Esophagus squamous epithelium (tissue), 5 donors: ENCODE results near the gene SARM1. TPM values are rescaled to one million over a fixed set of nuclear protein-coding genes. Genes with fewer than 3 reads are reported as not detected.

Source experiments
- DNase-seq: peaks from one replicate; lab custom pipeline; 2025; lab: John Stamatoyannopoulos, UW
- H3K27ac ChIP-seq, 4 donors: fragments of 200-600 bp; sonication (generic); one replicate each; pipeline ENCODE4 v1.5.1; 2016 to 2019; ENCODE audit warnings: mild to moderate bottlenecking in 1 of 4
- H3K27me3 ChIP-seq, 4 donors: fragments of 200-600 bp; sonication (generic); 1 replicate in 3 of 4; 2 replicates in 1 of 4; pipeline versions ENCODE4 v1.5.1 to v1.6.0; 2017 to 2021; ENCODE audit warnings: antibody characterized with exemption in 1 of 4
- H3K36me3 ChIP-seq, 3 donors: fragments of 200-600 bp; sonication (generic); one replicate each; pipeline ENCODE4 v1.5.1; 2016 to 2019
- H3K4me1 ChIP-seq, 3 donors: fragments of 200-600 bp; sonication (generic); one replicate each; pipeline ENCODE4 v1.5.1; 2017 to 2019
- H3K4me3 ChIP-seq, 4 donors: fragments of 200-600 bp; sonication (generic); 1 replicate in 3 of 4; 2 replicates in 1 of 4; pipeline ENCODE4 v1.5.1; 2016 to 2019; ENCODE audit warnings: mild to moderate bottlenecking in 2 of 4, moderate library complexity in 1 of 4
- H3K9me3 ChIP-seq, 3 donors: fragments of 200-600 bp; sonication (generic); one replicate each; pipeline ENCODE4 v1.5.1; 2016 to 2019
- CTCF ChIP-seq, 6 experiments: fragments of 450-650 bp in 4 of 6; fragments of 200-600 bp in 2 of 6; sonication (generic) in 2 of 6; IDR thresholded peaks; one replicate each; pipeline ENCODE4 v1.5.1; 2016 to 2019; ENCODE audit warnings: antibody characterized with exemption in 6 of 6, mild to moderate bottlenecking in 4 of 6, moderate library complexity in 4 of 6
- POLR2A ChIP-seq, 4 donors: fragments of 450-650 bp; IDR thresholded peaks; one replicate each; pipeline ENCODE4 v1.6.1; 2017; ENCODE audit warnings: antibody characterized with exemption in 4 of 4, mild to moderate bottlenecking in 4 of 4, moderate library complexity in 3 of 4
- WGBS, 2 donors: methylation state at CpG; one replicate each; pipeline ENCODE4 v1.1.5; 2018; 5-methylcytosine and 5-hydroxymethylcytosine counted together
- intact Hi-C: fragments of 100-400 bp; cut with DNase I; formaldehyde crosslinking; loops from one replicate; pipeline ENCODE4 v1.15.0; 2022
- total RNA-seq, 4 donors: library from RNA; depleted of rRNA; stranded (reverse); fragments of >200 nt; gene quantifications; one replicate each; pipeline ENCODE4 v1.1.0, GENCODE V29; 2016
- donor health status: DM: yes; HTN: yes; CAD: no.

The SARM1 gene
- total RNA-seq, 4 donors from 2014 or later, result 1.1 to 7.2 (median 2.5) TPM

- WGBS, 2 donors, result 81 to 85% methylated on average over 6 to 8 of the region's 9 CpGs
- no peak overlapping the region for H3K4me3 ChIP-seq
- no peak overlapping the region for H3K27ac ChIP-seq
- TF ChIP-seq POLR2A (IDR thresholded peaks at IDR 0.05), result no peak
- TF ChIP-seq CTCF (IDR thresholded peaks at IDR 0.05), result no peak
- no peaks in the 10 kb centered on the region for H3K9me3 ChIP-seq
- peaks cover 0 to 21% (median 0%) of the 10 kb centered on the region in 4 donors for H3K27me3 ChIP-seq
- no peaks in the 10 kb centered on the region for H3K36me3 ChIP-seq
- intact Hi-C loops, result no loop called here
- no peak for DNase-seq
- no peaks in the 10 kb centered on the region for H3K4me1 ChIP-seq
Observed at GRCh38 chr17:28443901-28444638, 72.6 kb downstream of the SARM1 start.

- H3K36me3 ChIP-seq, result no peaks in the 10 kb centered on the region
- no peak overlapping the region for H3K4me3 ChIP-seq
- no peaks in the 10 kb centered on the region for H3K4me1 ChIP-seq
- H3K9me3 ChIP-seq, result no peaks in the 10 kb centered on the region
- 61 to 74% methylated on average over 8 of the region's 8 CpGs for WGBS, 2 donors
- H3K27ac ChIP-seq, result no peak overlapping the region
- TF ChIP-seq POLR2A (IDR thresholded peaks at IDR 0.05) (no peak), CTCF (IDR thresholded peaks at IDR 0.05) (no peak)
- no peak for DNase-seq
- intact Hi-C loops, result no loop called here
- peaks cover 0 to 16% (median 0%) of the 10 kb centered on the region in 4 donors for H3K27me3 ChIP-seq
Observed at GRCh38 chr17:28446716-28447395, 75.4 kb downstream of the SARM1 start.

- Histone ChIP-seq H3K9me3 (no peaks in the 10 kb centered on the region), H3K36me3 (no peaks in the 10 kb centered on the region), H3K27me3 (peaks cover 0 to 16% (median 0%) of the 10 kb centered on the region in 4 donors), H3K4me1 (no peaks in the 10 kb centered on the region), H3K4me3 (no peak overlapping the region), H3K27ac (no peak overlapping the region)
- TF ChIP-seq POLR2A (IDR thresholded peaks at IDR 0.05) (no peak), CTCF (IDR thresholded peaks at IDR 0.05) (no peak)
- WGBS, 2 donors, result 50 to 67% methylated on average over 5 of the region's 5 CpGs
- DNase-seq, result no peak
- intact Hi-C loops, result no loop called here
Observed at GRCh38 chr17:28447396-28447760, 75.9 kb downstream of the SARM1 start.

- no peak for DNase-seq
- no peaks in the 10 kb centered on the region for H3K9me3 ChIP-seq
- intact Hi-C loops, result no loop called here
- H3K27me3 ChIP-seq, result no peaks in the 10 kb centered on the region
- 76 to 86% methylated on average over 1 of the region's 1 CpG for WGBS, 2 donors
- H3K4me1 ChIP-seq, result no peaks in the 10 kb centered on the region
- TF ChIP-seq POLR2A (IDR thresholded peaks at IDR 0.05) (no peak), CTCF (IDR thresholded peaks at IDR 0.05) (no peak)
- H3K36me3 ChIP-seq, result no peaks in the 10 kb centered on the region
- H3K27ac ChIP-seq, result no peak overlapping the region
- no peak overlapping the region for H3K4me3 ChIP-seq
Observed at GRCh38 chr17:28449859-28450258, 78.4 kb downstream of the SARM1 start.

Other genes with a start within 250 kb of the SARM1 start
- gene TMEM97, start 52.5 kb upstream of the SARM1 start, total RNA-seq, result 10 to 100 TPM in 3 of 4 donors, 1 to 10 TPM in 1; 6.8 to 16.4 (median 13.0) TPM
- gene IFT20, start 36.2 kb upstream of the SARM1 start, total RNA-seq, result 10 to 100 TPM in 3 of 4 donors, 1 to 10 TPM in 1; 8.5 to 31.5 (median 17.1) TPM
- 10 to 100 TPM; 24.6 to 38.5 (median 30.4) TPM for gene TNFAIP1, start 35.9 kb upstream of the SARM1 start, total RNA-seq
- gene POLDIP2, start 14.2 kb upstream of the SARM1 start, total RNA-seq, result 100 to 1,000 TPM in 1 of 4 donors, 10 to 100 TPM in 3; 66.8 to 102 (median 90.9) TPM
- not detected for gene SEBOX, start 6.5 kb upstream of the SARM1 start, total RNA-seq
- gene VTN, start 1.4 kb upstream of the SARM1 start, total RNA-seq, result under 1 TPM in 1 of 4 donors, not detected in 3; 0.19 TPM
- 1 to 10 TPM in 2 of 4 donors, under 1 TPM in 2; 0.83 to 4.0 (median 1.6) TPM for gene SLC46A1, start 34.5 kb downstream of the SARM1 start, total RNA-seq
- gene SLC13A2, start 102.0 kb downstream of the SARM1 start, total RNA-seq, result not detected
- gene FOXN1, start 134.7 kb downstream of the SARM1 start, total RNA-seq, result 10 to 100 TPM; 10.5 to 17.0 (median 14.8) TPM
- gene UNC119, start 180.9 kb downstream of the SARM1 start, total RNA-seq, result 10 to 100 TPM; 17.4 to 25.3 (median 21.1) TPM
- gene PIGS, start 199.8 kb downstream of the SARM1 start, total RNA-seq, result 10 to 100 TPM; 31.7 to 66.7 (median 42.5) TPM
- 10 to 100 TPM; 27.0 to 57.0 (median 44.3) TPM for gene ALDOC, start 205.2 kb downstream of the SARM1 start, total RNA-seq
- 10 to 100 TPM; 10.0 to 28.3 (median 16.2) TPM for gene SPAG5, start 227.3 kb downstream of the SARM1 start, total RNA-seq
- 1 to 10 TPM; 3.1 to 9.9 (median 7.7) TPM for gene RSKR, start 242.5 kb downstream of the SARM1 start, total RNA-seq